Peyer's patch (tissue), 4 donors: ENCODE measurements around the gene USP9X.

Experiments used
- POLR2A ChIP-seq, 2 donors: fragments of 450-650 bp; IDR thresholded peaks; one replicate each; pipeline ENCODE4 v1.5.1; 2017; ENCODE audit warnings: antibody characterized with exemption in 2 of 2, mild to moderate bottlenecking in 2 of 2, moderate library complexity in 2 of 2
- TF ChIP-seq, protein P1 (sequence below), 6 experiments: fragments of 450-650 bp in 4 of 6; fragments of 200-600 bp in 2 of 6; sonication (generic) in 1 of 6; IDR thresholded peaks; one replicate each; pipeline ENCODE4 v1.5.1; 2017 to 2019; ENCODE audit warnings: antibody characterized with exemption in 6 of 6, mild to moderate bottlenecking in 3 of 6, moderate library complexity in 1 of 6

DNA sequence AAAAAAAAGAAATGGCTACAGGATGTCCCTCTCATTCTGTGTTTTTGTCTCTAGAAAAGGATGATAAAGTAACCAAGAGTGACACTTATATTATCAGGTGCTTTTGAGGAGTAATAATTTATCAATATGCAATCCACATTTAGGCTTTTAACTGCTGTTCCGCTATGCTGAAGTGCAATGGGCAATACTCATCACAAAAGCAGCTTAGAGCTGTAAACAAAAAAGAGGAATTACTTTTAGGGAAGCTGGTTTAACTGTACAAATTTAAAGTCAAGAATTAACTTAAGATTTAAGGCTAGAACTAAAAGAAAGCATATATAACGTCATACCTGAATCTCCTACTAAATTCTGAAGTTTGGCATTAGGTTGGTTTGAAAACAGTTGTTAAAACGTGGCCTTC lies 155.3 kb downstream of the USP9X start:
- no peak for TF ChIP-seq POLR2A (IDR thresholded peaks at IDR 0.05)
- TF ChIP-seq, protein P1, sequence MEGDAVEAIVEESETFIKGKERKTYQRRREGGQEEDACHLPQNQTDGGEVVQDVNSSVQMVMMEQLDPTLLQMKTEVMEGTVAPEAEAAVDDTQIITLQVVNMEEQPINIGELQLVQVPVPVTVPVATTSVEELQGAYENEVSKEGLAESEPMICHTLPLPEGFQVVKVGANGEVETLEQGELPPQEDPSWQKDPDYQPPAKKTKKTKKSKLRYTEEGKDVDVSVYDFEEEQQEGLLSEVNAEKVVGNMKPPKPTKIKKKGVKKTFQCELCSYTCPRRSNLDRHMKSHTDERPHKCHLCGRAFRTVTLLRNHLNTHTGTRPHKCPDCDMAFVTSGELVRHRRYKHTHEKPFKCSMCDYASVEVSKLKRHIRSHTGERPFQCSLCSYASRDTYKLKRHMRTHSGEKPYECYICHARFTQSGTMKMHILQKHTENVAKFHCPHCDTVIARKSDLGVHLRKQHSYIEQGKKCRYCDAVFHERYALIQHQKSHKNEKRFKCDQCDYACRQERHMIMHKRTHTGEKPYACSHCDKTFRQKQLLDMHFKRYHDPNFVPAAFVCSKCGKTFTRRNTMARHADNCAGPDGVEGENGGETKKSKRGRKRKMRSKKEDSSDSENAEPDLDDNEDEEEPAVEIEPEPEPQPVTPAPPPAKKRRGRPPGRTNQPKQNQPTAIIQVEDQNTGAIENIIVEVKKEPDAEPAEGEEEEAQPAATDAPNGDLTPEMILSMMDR (IDR thresholded peaks at IDR 0.05) = no peak
